ENCODE results near the gene CDH16. TPM values are rescaled to one million over a fixed set of nuclear protein-coding genes. Genes with fewer than 3 reads are reported as not detected.
A peak's percentile ranks its signal among the peaks of the same experiment; 100 is the strongest.

Gene CDH16
- total and polyA plus RNA-seq, 2 of the 13 experiments (the other 11 are each of a cell fraction or from before 2014, with no cell fraction given) = 2.7 to 3.9 TPM

DNA sequence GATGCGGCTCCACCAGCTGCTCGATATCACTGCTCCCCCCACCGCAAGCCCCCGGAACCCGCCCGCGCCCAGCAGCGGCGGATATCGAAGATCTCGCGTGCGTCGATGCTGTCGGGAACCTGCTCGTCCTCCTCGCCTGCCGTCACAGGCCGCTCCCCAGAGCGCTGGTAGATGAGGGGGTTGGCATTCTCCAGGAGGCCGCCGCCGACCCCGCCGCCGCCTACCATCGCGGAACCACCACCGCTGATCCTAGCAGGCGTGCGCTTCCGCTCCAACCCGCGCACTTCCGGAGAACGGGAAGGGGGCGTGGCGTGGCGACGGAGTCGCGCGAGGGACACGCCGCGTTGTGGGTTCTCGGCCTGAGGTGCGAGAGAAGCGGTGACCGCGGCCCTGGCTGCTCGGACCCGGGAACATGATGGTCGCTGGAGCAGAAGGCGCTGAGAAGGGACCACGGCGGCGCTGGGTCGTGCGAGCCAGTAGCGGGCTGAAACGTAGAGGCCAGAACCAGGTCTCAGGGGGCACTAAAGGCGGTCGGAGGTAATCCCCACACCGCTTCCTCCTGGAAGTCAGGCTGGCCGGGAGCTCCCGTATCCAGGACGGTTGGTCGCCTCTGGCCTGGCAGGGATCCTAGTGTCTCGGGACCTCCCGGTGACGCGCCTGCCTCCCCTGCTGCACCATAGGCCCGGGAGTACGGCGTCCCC, 15.6 kb upstream of the CDH16 start, which contains the start of gene CIAO2B (continued):
- TF ChIP-seq, protein P1, sequence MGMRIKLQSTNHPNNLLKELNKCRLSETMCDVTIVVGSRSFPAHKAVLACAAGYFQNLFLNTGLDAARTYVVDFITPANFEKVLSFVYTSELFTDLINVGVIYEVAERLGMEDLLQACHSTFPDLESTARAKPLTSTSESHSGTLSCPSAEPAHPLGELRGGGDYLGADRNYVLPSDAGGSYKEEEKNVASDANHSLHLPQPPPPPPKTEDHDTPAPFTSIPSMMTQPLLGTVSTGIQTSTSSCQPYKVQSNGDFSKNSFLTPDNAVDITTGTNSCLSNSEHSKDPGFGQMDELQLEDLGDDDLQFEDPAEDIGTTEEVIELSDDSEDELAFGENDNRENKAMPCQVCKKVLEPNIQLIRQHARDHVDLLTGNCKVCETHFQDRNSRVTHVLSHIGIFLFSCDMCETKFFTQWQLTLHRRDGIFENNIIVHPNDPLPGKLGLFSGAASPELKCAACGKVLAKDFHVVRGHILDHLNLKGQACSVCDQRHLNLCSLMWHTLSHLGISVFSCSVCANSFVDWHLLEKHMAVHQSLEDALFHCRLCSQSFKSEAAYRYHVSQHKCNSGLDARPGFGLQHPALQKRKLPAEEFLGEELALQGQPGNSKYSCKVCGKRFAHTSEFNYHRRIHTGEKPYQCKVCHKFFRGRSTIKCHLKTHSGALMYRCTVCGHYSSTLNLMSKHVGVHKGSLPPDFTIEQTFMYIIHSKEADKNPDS (CRISPR knock-in tag; IDR thresholded peaks at IDR 0.05) = no peak
- TF ChIP-seq SMARCE1 (IDR thresholded peaks at IDR 0.05; ENCODE audit: borderline replicate concordance) (no peak), ZNF468 (CRISPR knock-in tag; IDR thresholded peaks at IDR 0.05) (no peak), SNAI1 (CRISPR knock-in tag; IDR thresholded peaks at IDR 0.05; ENCODE audit: borderline replicate concordance) (peak; percentile 88; the same call in 1 of the 2 replicates), FOSL2 (CRISPR knock-in tag; IDR thresholded peaks at IDR 0.05) (peak; percentile 54), ATF7-NPFF (CRISPR knock-in tag; IDR thresholded peaks at IDR 0.05; ENCODE audit: low read depth) (peak; percentile 95), KLF15 (CRISPR knock-in tag; IDR thresholded peaks at IDR 0.05; ENCODE audit: borderline replicate concordance) (peak; percentile 88; the same call in 1 of the 2 replicates), KMT2B (CRISPR knock-in tag; IDR thresholded peaks at IDR 0.05) (peak; percentile 97), ZNF547 (CRISPR knock-in tag; IDR thresholded peaks at IDR 0.05) (peak; percentile 92; the same call in 1 of the 2 replicates), HOMEZ (CRISPR knock-in tag; IDR thresholded peaks at IDR 0.05; ENCODE audit: low read depth) (no peak), GATA4 (IDR thresholded peaks at IDR 0.05; ENCODE audit: borderline replicate concordance, low read depth) (peak; percentile 46; the same call in 1 of the 2 replicates), SRY (CRISPR knock-in tag; IDR thresholded peaks at IDR 0.05) (peak; percentile 91; the same call in 1 of the 2 replicates), ZNF749 (CRISPR knock-in tag; IDR thresholded peaks at IDR 0.05; ENCODE audit: borderline replicate concordance) (peak; percentile 92; the same call in 1 of the 2 replicates)
- TF ChIP-seq, protein P2, sequence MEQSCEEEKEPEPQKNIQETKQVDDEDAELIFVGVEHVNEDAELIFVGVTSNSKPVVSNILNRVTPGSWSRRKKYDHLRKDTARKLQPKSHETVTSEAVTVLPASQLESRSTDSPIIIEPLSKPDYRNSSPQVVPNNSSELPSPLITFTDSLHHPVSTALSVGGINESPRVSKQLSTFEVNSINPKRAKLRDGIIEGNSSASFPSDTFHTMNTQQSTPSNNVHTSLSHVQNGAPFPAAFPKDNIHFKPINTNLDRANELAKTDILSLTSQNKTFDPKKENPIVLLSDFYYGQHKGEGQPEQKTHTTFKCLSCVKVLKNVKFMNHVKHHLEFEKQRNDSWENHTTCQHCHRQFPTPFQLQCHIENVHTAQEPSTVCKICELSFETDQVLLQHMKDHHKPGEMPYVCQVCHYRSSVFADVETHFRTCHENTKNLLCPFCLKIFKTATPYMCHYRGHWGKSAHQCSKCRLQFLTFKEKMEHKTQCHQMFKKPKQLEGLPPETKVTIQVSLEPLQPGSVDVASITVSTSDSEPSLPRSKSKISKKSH (CRISPR knock-in tag; IDR thresholded peaks at IDR 0.05; ENCODE audit: borderline replicate concordance) = peak; percentile 71; the same call in 1 of the 2 replicates
- TF ChIP-seq, protein P3, sequence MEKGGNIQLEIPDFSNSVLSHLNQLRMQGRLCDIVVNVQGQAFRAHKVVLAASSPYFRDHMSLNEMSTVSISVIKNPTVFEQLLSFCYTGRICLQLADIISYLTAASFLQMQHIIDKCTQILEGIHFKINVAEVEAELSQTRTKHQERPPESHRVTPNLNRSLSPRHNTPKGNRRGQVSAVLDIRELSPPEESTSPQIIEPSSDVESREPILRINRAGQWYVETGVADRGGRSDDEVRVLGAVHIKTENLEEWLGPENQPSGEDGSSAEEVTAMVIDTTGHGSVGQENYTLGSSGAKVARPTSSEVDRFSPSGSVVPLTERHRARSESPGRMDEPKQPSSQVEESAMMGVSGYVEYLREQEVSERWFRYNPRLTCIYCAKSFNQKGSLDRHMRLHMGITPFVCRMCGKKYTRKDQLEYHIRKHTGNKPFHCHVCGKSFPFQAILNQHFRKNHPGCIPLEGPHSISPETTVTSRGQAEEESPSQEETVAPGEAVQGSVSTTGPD (CRISPR knock-in tag; IDR thresholded peaks at IDR 0.05) = no peak

All from HepG2 (cell line).